Measurements from ENCODE around the gene XXYLT1.

The XXYLT1 gene

GRCh38 chr3:195041871-195042742, 228.9 kb downstream of the XXYLT1 start:
- no peak for TF ChIP-seq ZNF214 (tag by site-specific recombination; IDR thresholded peaks at IDR 0.05; ENCODE audit: borderline replicate concordance)
- TF ChIP-seq ZBTB17 (tag by site-specific recombination; IDR thresholded peaks at IDR 0.05) = no peak
- no peak for TF ChIP-seq ZNF174 (tag by site-specific recombination; IDR thresholded peaks at IDR 0.05)
- no peak for TF ChIP-seq ZNF175 (tag by site-specific recombination; IDR thresholded peaks at IDR 0.05)
- no peak for TF ChIP-seq ZNF704 (tag by site-specific recombination; IDR thresholded peaks at IDR 0.05)
- TF ChIP-seq ZBTB20 (tag by site-specific recombination; IDR thresholded peaks at IDR 0.05) = no peak
- TF ChIP-seq, protein P1, sequence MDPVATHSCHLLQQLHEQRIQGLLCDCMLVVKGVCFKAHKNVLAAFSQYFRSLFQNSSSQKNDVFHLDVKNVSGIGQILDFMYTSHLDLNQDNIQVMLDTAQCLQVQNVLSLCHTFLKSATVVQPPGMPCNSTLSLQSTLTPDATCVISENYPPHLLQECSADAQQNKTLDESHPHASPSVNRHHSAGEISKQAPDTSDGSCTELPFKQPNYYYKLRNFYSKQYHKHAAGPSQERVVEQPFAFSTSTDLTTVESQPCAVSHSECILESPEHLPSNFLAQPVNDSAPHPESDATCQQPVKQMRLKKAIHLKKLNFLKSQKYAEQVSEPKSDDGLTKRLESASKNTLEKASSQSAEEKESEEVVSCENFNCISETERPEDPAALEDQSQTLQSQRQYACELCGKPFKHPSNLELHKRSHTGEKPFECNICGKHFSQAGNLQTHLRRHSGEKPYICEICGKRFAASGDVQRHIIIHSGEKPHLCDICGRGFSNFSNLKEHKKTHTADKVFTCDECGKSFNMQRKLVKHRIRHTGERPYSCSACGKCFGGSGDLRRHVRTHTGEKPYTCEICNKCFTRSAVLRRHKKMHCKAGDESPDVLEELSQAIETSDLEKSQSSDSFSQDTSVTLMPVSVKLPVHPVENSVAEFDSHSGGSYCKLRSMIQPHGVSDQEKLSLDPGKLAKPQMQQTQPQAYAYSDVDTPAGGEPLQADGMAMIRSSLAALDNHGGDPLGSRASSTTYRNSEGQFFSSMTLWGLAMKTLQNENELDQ (tag by site-specific recombination; IDR thresholded peaks at IDR 0.05; ENCODE audit: low read depth) = no peak
- TF ChIP-seq ZNF292 (tag by site-specific recombination; IDR thresholded peaks at IDR 0.05; ENCODE audit: borderline replicate concordance, low read depth) = no peak
- no peak for TF ChIP-seq HIC1 (tag by site-specific recombination; IDR thresholded peaks at IDR 0.05)
- TF ChIP-seq ZNF585B (tag by site-specific recombination; IDR thresholded peaks at IDR 0.05) = no peak
- no peaks in the 10 kb centered on the region for H3K36me3 ChIP-seq (ENCODE audit: control insufficient read depth in 2 of 2, insufficient read depth in 1 of 2, low read length in 2 of 2)
- ChIA-PET POLR2A (no interaction called here), CTCF (no interaction called here)
- H3K4me1 ChIP-seq (ENCODE audit: control insufficient read depth, insufficient read depth, low read length) = no peaks in the 10 kb centered on the region
- no peaks in the 10 kb centered on the region for H3K9me3 ChIP-seq (ENCODE audit: control insufficient read depth, insufficient read depth, low read depth, low read length)
- no peak overlapping the region for H3K27ac ChIP-seq (ENCODE audit: extremely low read depth, low read depth, low read length)
- no peak overlapping the region for H3K4me3 ChIP-seq (ENCODE audit: low read depth, low read length)

- no peaks in the 10 kb centered on the region for H3K9me3 ChIP-seq (ENCODE audit: control insufficient read depth, insufficient read depth, low read depth, low read length)
- no peak overlapping the region for H3K27ac ChIP-seq (ENCODE audit: extremely low read depth, low read depth, low read length)
- TF ChIP-seq ZIC2 (tag by site-specific recombination; IDR thresholded peaks at IDR 0.05) (peak; percentile 88), ZNF274 (IDR thresholded peaks at IDR 0.05; ENCODE audit: low read length) (no peak), ZNF274 (tag by site-specific recombination; IDR thresholded peaks at IDR 0.05; ENCODE audit: borderline replicate concordance) (no peak)
- H3K4me3 ChIP-seq (ENCODE audit: low read depth, low read length) = no peak overlapping the region
- H3K36me3 ChIP-seq (ENCODE audit: control insufficient read depth in 2 of 2, insufficient read depth in 1 of 2, low read length in 2 of 2) = no peaks in the 10 kb centered on the region
- ChIA-PET POLR2A (no interaction called here), CTCF (no interaction called here)
- H3K4me1 ChIP-seq (ENCODE audit: control insufficient read depth, insufficient read depth, low read length) = no peaks in the 10 kb centered on the region
These were observed 230.0 kb downstream of the XXYLT1 start for GRCh38 chr3:195040773-195041520.

DNA sequence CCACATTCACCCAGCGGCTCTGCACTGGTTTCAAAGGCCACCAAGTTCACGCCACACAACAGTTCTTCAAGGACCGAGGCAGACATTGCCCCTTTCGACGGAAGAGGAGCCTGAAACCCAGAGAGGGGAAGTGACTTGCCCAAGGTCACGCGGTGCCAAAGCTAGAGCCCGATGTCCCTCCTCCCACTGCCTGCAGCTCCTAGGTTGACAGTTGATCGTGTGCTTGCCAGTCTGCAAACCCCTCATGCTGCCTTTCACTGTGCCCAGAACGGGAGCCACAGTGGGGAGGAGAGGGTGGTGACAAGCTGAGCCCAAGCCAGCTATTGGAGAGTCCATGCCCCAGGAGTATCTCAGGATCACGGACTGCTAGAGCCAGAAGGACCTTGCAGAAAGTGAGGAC, 230.9 kb downstream of the XXYLT1 start:
- H3K9me3 ChIP-seq (ENCODE audit: control insufficient read depth, insufficient read depth, low read depth, low read length) = no peaks in the 10 kb centered on the region
- TF ChIP-seq, protein P2, sequence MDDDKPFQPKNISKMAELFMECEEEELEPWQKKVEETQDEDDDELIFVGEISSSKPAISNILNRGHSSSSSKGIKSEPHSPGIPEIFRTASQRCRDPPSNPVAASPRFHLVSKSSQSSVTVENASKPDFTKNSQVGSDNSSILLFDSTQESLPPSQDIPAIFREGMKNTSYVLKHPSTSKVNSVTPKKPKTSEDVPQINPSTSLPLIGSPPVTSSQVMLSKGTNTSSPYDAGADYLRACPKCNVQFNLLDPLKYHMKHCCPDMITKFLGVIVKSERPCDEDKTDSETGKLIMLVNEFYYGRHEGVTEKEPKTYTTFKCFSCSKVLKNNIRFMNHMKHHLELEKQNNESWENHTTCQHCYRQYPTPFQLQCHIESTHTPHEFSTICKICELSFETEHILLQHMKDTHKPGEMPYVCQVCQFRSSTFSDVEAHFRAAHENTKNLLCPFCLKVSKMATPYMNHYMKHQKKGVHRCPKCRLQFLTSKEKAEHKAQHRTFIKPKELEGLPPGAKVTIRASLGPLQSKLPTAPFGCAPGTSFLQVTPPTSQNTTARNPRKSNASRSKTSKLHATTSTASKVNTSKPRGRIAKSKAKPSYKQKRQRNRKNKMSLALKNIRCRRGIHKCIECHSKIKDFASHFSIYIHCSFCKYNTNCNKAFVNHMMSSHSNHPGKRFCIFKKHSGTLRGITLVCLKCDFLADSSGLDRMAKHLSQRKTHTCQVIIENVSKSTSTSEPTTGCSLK (tag by site-specific recombination; IDR thresholded peaks at IDR 0.05) = no peak
- TF ChIP-seq ZNF174 (tag by site-specific recombination; IDR thresholded peaks at IDR 0.05) (no peak), ZSCAN23 (tag by site-specific recombination; IDR thresholded peaks at IDR 0.05) (no peak)
- CTCF ChIA-PET = no interaction called here
- H3K4me3 ChIP-seq (ENCODE audit: low read depth, low read length) = no peak overlapping the region
- no peaks in the 10 kb centered on the region for H3K4me1 ChIP-seq (ENCODE audit: control insufficient read depth, insufficient read depth, low read length)
- H3K27ac ChIP-seq (ENCODE audit: extremely low read depth, low read depth, low read length) = no peak overlapping the region
- POLR2A ChIA-PET = no interaction called here
- no peaks in the 10 kb centered on the region for H3K36me3 ChIP-seq (ENCODE audit: control insufficient read depth in 2 of 2, insufficient read depth in 1 of 2, low read length in 2 of 2)

Measured in HEK293 (cell line).